ENCODE data around the gene LCE2B. TPM values are rescaled to one million over a fixed set of nuclear protein-coding genes. Genes with fewer than 3 reads are reported as not detected.

LCE2B gene
- total RNA-seq, 4 donors from 2014 or later, result not detected

GRCh38 chr1:152699746-152700145 lies 13.8 kb downstream of the LCE2B start:
- H3K4me3 ChIP-seq, result no peak overlapping the region
- in situ Hi-C loops (cut with MboI; ENCODE audit: low pct_ligation_motif_present in 1 of 4, low pct_unique_long_range_greater_than_20kb in 1 of 4, low sequenced_read_pairs in 3 of 4), result no loop called here
- no peak for TF ChIP-seq CTCF (IDR thresholded peaks at IDR 0.05)
- no peak for TF ChIP-seq POLR2A (IDR thresholded peaks at IDR 0.05)
- no peak for TF ChIP-seq POLR2AphosphoS5 (IDR thresholded peaks at IDR 0.05)
- no peak for TF ChIP-seq EP300 (IDR thresholded peaks at IDR 0.05; ENCODE audit: low read depth)
- no peaks in the 10 kb centered on the region for H3K36me3 ChIP-seq
- H3K27me3 ChIP-seq, result no peaks in the 10 kb centered on the region
- intact Hi-C loops (cut with DNase I; ENCODE audit: low total_unique reads), result no loop called here
- no peak for DNase-seq
- no peak overlapping the region for H3K27ac ChIP-seq
- no peaks in the 10 kb centered on the region for H3K4me1 ChIP-seq
- 79 to 80% methylated on average over 2 to 4 of the region's 4 CpGs for WGBS, 2 donors (ENCODE audit: low coverage in 1 of 2)
- H3K9me3 ChIP-seq, result no peaks in the 10 kb centered on the region

GRCh38 chr1:152707860-152708259 lies 21.9 kb downstream of the LCE2B start, which contains the start of gene LCE4A:
Gene LCE4A, plus strand, starts transcription at chr1:152708160. Its CDS starts 916 bp downstream, at chr1:152709076.
- WGBS, 2 donors (ENCODE audit: low coverage in 1 of 2), result 72 to 87% methylated on average over 2 of the region's 2 CpGs
- in situ Hi-C loops (cut with MboI; ENCODE audit: low pct_ligation_motif_present in 1 of 4, low pct_unique_long_range_greater_than_20kb in 1 of 4, low sequenced_read_pairs in 3 of 4), result no loop called here
- no peak within 1 kb of the TSS for H3K4me3 ChIP-seq
- H3K27ac ChIP-seq, result no peak within 1 kb of the TSS
- no peaks in the 10 kb centered on the region for H3K27me3 ChIP-seq
- intact Hi-C loops (cut with DNase I; ENCODE audit: low total_unique reads), result no loop called here
- DNase-seq, result no peak
- TF ChIP-seq EP300 (IDR thresholded peaks at IDR 0.05; ENCODE audit: low read depth) (no peak), POLR2A (IDR thresholded peaks at IDR 0.05) (no peak), CTCF (IDR thresholded peaks at IDR 0.05) (no peak), POLR2AphosphoS5 (IDR thresholded peaks at IDR 0.05) (no peak)
- H3K4me1 ChIP-seq, result no peaks in the 10 kb centered on the region
- no peaks in the 10 kb centered on the region for H3K36me3 ChIP-seq
- no peaks in the 10 kb centered on the region for H3K9me3 ChIP-seq

- peaks cover 4 to 7% of the 10 kb centered on the region in 2 donors for H3K9me3 ChIP-seq
- in situ Hi-C loops (cut with MboI; ENCODE audit: low pct_ligation_motif_present in 1 of 4, low pct_unique_long_range_greater_than_20kb in 1 of 4, low sequenced_read_pairs in 3 of 4), result no loop called here
- H3K27ac ChIP-seq, result no peak overlapping the region
- DNase-seq, result no peak
- H3K4me3 ChIP-seq, result no peak overlapping the region
- intact Hi-C loops (cut with DNase I; ENCODE audit: low total_unique reads), result no loop called here
- no peaks in the 10 kb centered on the region for H3K4me1 ChIP-seq
- H3K36me3 ChIP-seq, result no peaks in the 10 kb centered on the region
- no peaks in the 10 kb centered on the region for H3K27me3 ChIP-seq
- TF ChIP-seq POLR2AphosphoS5 (IDR thresholded peaks at IDR 0.05) (no peak), POLR2A (IDR thresholded peaks at IDR 0.05) (no peak), CTCF (IDR thresholded peaks at IDR 0.05) (no peak), EP300 (IDR thresholded peaks at IDR 0.05; ENCODE audit: low read depth) (no peak)
Measured at GRCh38 chr1:152718238-152718637, 32.3 kb downstream of the LCE2B start.

GRCh38 chr1:152725261-152725660 lies 39.3 kb downstream of the LCE2B start:
- H3K4me3 ChIP-seq, result no peak overlapping the region
- no peak for TF ChIP-seq CTCF (IDR thresholded peaks at IDR 0.05)
- TF ChIP-seq EP300 (IDR thresholded peaks at IDR 0.05; ENCODE audit: low read depth), result no peak
- no peak for TF ChIP-seq POLR2A (IDR thresholded peaks at IDR 0.05)
- TF ChIP-seq POLR2AphosphoS5 (IDR thresholded peaks at IDR 0.05), result no peak
- no peaks in the 10 kb centered on the region for H3K36me3 ChIP-seq
- intact Hi-C loops (cut with DNase I; ENCODE audit: low total_unique reads) (no loop called here), in situ Hi-C loops (cut with MboI; ENCODE audit: low pct_ligation_motif_present in 1 of 4, low pct_unique_long_range_greater_than_20kb in 1 of 4, low sequenced_read_pairs in 3 of 4) (no loop called here)
- no peaks in the 10 kb centered on the region for H3K9me3 ChIP-seq
- H3K4me1 ChIP-seq, result no peaks in the 10 kb centered on the region
- no peak overlapping the region for H3K27ac ChIP-seq
- H3K27me3 ChIP-seq, result no peaks in the 10 kb centered on the region
- DNase-seq, result no peak

Measured in transverse colon (tissue), 4 donors.